ENCODE results near the gene MUC2.

Gene MUC2

GRCh38 chr11:1028616-1029015 is 46.1 kb upstream of the MUC2 start:
- TF ChIP-seq CTCF (IDR thresholded peaks at IDR 0.05; ENCODE audit: insufficient read depth, low read depth, low read length, missing control alignments): no peak
- no peak for DNase-seq (ENCODE audit: low read depth)
- H3K4me3 ChIP-seq (ENCODE audit: low read length): no peak overlapping the region

- H3K4me3 ChIP-seq (ENCODE audit: low read length): no peak overlapping the region
- no peak for TF ChIP-seq CTCF (IDR thresholded peaks at IDR 0.05; ENCODE audit: insufficient read depth, low read depth, low read length, missing control alignments)
- no peak for DNase-seq (ENCODE audit: low read depth)
Measured at GRCh38 chr11:1029051-1029450, 45.6 kb upstream of the MUC2 start.

- H3K4me3 ChIP-seq (ENCODE audit: low read length): no peak overlapping the region
- TF ChIP-seq CTCF (IDR thresholded peaks at IDR 0.05; ENCODE audit: insufficient read depth, low read depth, low read length, missing control alignments): no peak
- no peak for DNase-seq (ENCODE audit: low read depth)
Measured at GRCh38 chr11:1029654-1030053, 45.0 kb upstream of the MUC2 start.

GRCh38 chr11:1030086-1030485 is 44.6 kb upstream of the MUC2 start:
- DNase-seq (ENCODE audit: low read depth): no peak
- no peak overlapping the region for H3K4me3 ChIP-seq (ENCODE audit: low read length)
- no peak for TF ChIP-seq CTCF (IDR thresholded peaks at IDR 0.05; ENCODE audit: insufficient read depth, low read depth, low read length, missing control alignments)

- TF ChIP-seq CTCF (IDR thresholded peaks at IDR 0.05; ENCODE audit: insufficient read depth, low read depth, low read length, missing control alignments): no peak
- no peak for DNase-seq (ENCODE audit: low read depth)
- no peak overlapping the region for H3K4me3 ChIP-seq (ENCODE audit: low read length)
Measured at GRCh38 chr11:1030556-1030955, 44.1 kb upstream of the MUC2 start.

- H3K4me3 ChIP-seq (ENCODE audit: low read length): no peak overlapping the region
- TF ChIP-seq CTCF (IDR thresholded peaks at IDR 0.05; ENCODE audit: insufficient read depth, low read depth, low read length, missing control alignments): no peak
- no peak for DNase-seq (ENCODE audit: low read depth)
Measured at GRCh38 chr11:1031121-1031899, 43.4 kb upstream of the MUC2 start.

- TF ChIP-seq CTCF (IDR thresholded peaks at IDR 0.05; ENCODE audit: insufficient read depth, low read depth, low read length, missing control alignments): no peak
- no peak overlapping the region for H3K4me3 ChIP-seq (ENCODE audit: low read length)
- no peak for DNase-seq (ENCODE audit: low read depth)
Measured at GRCh38 chr11:1032310-1032891, 42.3 kb upstream of the MUC2 start.
